GM10266 (cell line): ENCODE results near the gene SAP30BP.

Experiments
- DNase-seq: peaks from one replicate; pipeline ENCODE4 v3.0.0; 2012; ENCODE audit errors: extremely low spot score
- TF ChIP-seq, protein P1 (sequence below): IDR thresholded peaks from 2 replicates; pipeline ENCODE4 v1.5.1; 2012; ENCODE audit warnings: mild to moderate bottlenecking, low read depth; ENCODE audit not compliant: control insufficient read depth, insufficient read depth; ENCODE audit errors: missing control alignments

The SAP30BP gene

DNA sequence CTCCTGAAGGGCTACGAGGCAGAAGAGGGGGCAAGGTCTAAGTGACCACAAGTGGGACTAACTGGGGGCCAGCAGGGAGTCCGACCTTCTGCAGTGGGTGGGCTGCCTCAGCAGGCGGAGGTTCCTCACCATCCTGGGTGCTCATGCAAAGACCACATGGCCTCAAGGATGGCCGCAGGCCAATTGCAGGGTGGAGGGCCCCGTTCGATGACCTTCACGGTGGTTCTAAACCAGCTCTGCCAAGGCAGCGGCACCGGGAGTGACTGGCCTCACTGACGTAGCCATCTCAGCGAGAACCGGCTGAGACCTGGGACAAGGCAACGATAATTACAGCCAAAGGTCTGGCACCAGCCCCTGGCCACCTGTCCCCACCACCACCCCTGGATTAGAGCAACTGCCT, 28.2 kb upstream of the SAP30BP start:
- TF ChIP-seq, protein P1, sequence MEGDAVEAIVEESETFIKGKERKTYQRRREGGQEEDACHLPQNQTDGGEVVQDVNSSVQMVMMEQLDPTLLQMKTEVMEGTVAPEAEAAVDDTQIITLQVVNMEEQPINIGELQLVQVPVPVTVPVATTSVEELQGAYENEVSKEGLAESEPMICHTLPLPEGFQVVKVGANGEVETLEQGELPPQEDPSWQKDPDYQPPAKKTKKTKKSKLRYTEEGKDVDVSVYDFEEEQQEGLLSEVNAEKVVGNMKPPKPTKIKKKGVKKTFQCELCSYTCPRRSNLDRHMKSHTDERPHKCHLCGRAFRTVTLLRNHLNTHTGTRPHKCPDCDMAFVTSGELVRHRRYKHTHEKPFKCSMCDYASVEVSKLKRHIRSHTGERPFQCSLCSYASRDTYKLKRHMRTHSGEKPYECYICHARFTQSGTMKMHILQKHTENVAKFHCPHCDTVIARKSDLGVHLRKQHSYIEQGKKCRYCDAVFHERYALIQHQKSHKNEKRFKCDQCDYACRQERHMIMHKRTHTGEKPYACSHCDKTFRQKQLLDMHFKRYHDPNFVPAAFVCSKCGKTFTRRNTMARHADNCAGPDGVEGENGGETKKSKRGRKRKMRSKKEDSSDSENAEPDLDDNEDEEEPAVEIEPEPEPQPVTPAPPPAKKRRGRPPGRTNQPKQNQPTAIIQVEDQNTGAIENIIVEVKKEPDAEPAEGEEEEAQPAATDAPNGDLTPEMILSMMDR, result no peak
- DNase-seq, result no peak

DNA sequence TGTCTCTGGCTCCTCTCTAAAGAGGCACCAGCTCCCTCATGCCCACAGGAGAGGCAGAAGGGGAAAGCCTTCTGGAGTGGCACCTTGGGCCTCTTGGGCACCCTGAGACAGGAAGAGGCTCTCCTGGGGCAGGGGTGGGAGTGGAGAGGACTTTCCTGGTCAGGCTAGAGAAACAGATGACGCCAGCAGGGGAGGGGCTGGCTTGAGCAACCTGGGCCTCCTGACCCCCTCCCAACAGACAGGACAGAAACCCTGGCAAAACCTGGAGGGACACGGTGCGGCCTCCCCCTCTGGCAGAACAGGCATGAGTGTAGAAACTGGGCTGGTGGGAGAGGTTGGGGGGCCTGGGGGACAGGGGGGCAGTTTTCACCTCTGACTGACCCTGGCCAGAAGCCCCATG, 27.8 kb upstream of the SAP30BP start:
- no peak for DNase-seq
- TF ChIP-seq, protein P1, result no peak

DNA sequence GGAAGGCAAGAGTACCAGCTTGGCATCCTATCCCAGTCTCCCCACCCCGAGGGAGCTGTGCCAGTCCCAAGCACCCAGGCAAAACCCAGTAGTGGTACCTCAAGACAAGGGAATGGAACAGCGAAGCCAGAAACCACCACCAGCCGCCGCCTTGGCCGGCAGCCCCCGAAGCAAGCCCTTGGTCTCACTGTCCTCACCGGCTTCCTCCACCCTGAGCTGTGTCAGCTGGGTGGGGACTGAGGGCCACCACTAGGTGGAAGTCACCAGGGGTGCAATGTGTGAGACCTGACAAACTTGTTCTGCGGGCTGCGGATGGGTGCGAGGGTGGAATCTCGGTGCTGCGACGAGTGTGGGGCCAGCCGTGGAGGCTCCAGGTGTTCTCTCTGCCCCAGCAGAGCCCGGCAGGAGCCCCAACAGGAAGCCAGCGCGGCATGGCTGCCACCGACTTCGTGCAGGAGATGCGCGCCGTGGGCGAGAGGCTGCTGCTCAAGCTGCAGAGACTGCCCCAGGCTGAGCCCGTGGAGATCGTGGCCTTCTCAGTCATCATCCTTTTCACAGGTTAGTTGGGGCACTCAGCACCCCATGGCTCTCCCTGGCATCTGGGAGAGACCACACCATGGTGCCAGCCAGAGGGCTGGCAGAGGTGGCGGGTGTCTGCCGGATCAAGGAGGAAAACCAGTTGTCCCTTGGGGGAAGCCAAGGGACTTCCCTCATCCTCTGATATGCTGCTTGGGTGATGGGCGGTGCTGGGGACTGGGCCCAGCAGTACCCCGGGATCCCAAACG, 27.2 kb upstream of the SAP30BP start:
- DNase-seq, result no peak
- TF ChIP-seq, protein P1, result no peak

DNA sequence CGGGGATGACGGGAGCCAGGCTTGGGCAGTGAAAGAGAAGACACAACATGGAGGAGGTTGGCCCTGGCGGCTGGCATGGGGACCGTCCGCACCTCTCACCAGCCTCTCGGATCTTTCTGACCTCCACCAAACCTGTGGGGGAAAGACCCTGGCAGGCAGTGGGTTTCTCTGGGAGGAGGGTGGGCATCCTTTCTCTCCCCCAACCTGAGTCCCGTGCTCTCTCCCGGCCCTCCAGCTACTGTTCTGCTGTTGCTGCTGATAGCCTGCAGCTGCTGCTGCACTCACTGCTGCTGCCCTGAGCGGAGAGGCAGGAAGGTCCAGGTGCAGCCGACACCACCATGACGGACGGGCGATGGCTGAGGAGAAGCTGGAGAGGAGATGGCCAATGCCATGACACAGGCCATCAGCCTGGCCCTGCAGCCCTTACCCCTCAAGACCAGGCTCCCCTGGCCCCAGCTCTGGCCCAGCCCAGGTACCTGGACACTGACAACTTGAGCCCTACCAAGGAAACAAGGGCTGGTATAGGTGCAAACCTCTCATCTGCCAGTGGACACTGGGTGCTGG, 26.5 kb upstream of the SAP30BP start:
- TF ChIP-seq, protein P1, result no peak
- DNase-seq, result no peak

GRCh38 chr17:75641343-75641742, 25.8 kb upstream of the SAP30BP start:
- TF ChIP-seq, protein P1, result no peak
- no peak for DNase-seq

- TF ChIP-seq, protein P1, result no peak
Observed at GRCh38 chr17:75642182-75642783, 24.9 kb upstream of the SAP30BP start.

GRCh38 chr17:75642784-75643642, 24.1 kb upstream of the SAP30BP start:
- DNase-seq, result no peak
- TF ChIP-seq, protein P1, result no peak

More at GRCh38 chr17:75642182-75642783, 24.9 kb upstream of the SAP30BP start:
- no peak for DNase-seq
